ENCODE measurements around the gene DPF3.

DPF3 gene

GRCh38 chr14:72839753-72840607 lies 53.9 kb downstream of the DPF3 start:
- no peak for DNase-seq

- DNase-seq = no peak
Observed at GRCh38 chr14:72839351-72839750, 54.5 kb downstream of the DPF3 start.

- no peak for DNase-seq
Observed at GRCh38 chr14:72836085-72836484, 57.8 kb downstream of the DPF3 start.

GRCh38 chr14:72833174-72833573 lies 60.7 kb downstream of the DPF3 start:
- DNase-seq = no peak

- DNase-seq = peak in 1 of 56 donors; percentile 17
Observed at GRCh38 chr14:72830786-72831594, 62.9 kb downstream of the DPF3 start.

DNA sequence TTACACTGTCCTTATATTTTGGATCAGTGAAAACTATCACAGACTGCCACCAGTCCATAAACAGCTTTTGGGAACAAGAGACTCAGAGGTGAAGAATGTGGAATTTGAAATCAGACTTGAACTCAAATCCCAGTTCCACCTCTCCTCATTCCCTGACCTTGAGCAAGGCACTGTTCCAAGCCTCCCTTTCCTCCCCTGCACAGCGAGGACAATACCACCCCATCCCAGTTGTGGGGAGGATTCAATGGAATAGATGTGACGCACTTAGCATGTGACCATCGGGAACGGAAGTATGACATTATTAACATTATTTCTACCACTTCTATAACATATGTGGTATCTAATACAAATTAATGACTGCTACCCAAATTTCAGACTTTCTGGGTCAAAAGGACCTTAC lies 63.5 kb downstream of the DPF3 start:
- no peak for DNase-seq

- DNase-seq = no peak
Observed at GRCh38 chr14:72828604-72829003, 65.3 kb downstream of the DPF3 start.

DNA sequence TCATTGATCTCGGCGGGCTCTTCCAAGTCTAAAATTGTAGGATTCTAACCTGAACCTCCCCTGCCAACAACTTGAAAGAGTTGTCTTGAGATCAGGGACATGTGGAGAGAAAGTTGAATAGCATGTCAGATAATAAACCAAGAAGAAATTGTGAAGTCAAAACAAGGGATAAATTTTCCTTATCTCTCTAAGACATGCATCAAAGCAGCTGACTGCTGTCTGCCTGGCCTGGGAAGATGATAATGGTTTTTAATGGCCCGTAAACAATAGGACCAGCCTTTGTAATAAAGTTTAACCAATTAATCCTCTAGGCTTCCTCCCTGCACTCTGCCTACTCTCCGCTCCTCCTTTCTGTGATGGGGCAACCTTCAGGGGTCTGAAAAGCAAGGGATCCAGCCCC lies 67.9 kb downstream of the DPF3 start:
- no peak for DNase-seq

DNA sequence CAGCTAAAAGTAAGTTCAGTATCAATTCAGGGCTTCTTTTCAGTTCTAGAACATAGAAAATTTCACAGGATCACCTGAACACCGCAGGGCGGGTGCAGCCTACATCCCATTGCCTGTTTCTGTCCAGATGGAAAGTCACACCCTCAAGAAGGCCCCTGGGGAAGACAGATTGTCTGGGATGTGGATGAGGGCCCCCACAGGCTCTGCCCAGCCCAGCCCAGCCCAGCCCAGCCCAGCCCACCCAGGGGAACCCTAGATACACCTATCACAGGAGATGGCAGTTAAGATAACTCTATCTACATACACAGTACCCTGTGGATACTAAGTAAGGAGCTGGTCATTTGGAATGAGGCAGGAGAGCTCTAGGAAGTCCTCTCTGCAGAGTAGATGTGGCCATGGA lies 68.4 kb downstream of the DPF3 start:
- no peak for DNase-seq

DNA sequence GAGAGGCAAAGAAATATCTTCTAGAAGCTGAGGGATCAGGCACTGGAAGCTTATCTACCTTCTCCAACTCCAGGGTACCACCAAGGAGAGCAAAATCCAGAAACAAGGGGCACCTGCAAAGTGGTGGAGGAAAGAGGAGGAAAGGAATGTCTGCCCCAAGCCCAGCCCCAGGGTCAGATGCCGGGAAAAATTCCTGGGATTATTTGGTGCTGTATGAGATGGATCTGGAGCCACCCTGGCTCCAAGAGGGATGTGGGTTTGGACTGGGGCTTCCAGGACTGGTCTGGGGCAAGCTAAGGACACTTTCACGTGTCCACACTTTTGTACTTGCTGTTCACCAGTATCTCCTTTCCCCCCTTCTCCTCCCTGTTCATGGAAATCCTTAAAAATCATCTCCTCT lies 69.8 kb downstream of the DPF3 start:
- DNase-seq = no peak

DNA sequence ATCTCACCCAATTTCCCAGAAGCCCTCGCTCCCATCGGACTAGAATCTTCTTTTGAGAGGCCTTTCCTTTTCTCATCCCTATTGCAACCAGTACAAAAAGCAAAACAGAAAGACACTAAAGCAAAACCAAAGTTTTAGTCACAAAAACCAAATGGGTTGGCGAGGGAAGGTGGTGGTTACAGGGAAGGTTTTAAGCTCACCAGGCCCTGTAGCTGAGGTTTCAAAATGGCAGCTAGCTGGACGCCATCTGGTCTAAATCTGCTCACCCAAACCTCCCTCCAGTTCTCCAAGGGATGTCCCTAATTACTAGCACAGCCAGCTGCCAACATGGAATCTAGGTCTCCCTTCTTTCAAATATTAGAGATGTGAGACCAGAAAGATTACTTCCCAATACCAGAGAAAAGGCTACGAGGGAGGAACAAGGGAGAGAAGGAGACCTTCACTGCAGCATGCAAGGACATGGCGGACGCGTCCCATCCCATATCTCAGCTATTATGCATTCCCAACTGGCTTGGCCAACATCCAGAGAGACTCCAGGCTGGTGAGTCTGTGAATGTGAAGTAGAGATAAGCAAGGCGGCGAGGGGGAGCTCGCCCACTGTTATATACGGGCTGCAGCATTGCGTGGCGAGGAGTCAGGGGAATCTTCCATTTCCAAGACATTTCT lies 70.8 kb downstream of the DPF3 start:
- no peak for DNase-seq

- DNase-seq = no peak
Observed at GRCh38 chr14:72818998-72819397, 74.9 kb downstream of the DPF3 start.

- no peak for DNase-seq
Observed at GRCh38 chr14:72816287-72816686, 77.6 kb downstream of the DPF3 start.

- DNase-seq = no peak
Observed at GRCh38 chr14:72815430-72815829, 78.5 kb downstream of the DPF3 start.

- DNase-seq = peak in 43 of 56 donors; percentile 16 to 80 (median 50)
Observed at GRCh38 chr14:72812292-72812851, 81.5 kb downstream of the DPF3 start.

DNA sequence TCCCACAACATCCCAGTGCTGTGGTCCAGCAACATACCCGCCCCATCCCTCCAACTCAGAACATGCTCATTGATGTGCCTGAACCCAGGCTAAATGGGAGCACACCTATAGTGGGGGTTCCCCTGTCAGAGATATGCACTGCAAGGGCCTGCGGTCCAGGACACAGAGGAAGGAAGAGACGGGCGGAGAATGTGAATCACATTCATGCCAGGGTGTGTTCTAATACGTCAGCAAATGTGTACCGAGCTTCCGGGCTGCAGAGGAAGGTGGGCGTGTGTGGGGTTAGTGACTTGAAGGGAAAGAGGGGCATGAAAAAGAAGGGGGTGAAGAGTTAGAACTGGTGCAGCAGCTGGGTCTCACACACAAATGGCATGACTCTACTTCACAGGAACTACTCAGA lies 83.7 kb downstream of the DPF3 start:
- no peak for DNase-seq

DNA sequence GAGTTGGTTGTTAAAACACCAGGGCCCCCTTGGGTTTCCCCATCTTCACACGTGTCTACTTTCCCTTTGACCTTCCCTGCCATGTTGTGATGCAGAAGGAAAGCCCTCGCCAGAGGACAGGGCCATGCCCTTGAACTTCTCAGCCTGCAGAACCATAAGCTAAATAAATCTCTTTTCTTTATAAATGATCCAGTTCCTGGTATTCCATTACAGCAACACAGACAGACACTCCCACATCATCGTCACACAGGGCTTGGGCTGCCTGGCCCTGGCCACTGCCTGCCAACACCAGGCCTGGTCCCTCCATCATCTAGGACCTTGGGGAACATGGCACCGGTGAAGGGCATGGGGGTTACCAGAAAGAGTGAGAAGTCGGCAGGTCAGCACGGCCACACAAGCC lies 84.8 kb downstream of the DPF3 start:
- no peak for DNase-seq

DNA sequence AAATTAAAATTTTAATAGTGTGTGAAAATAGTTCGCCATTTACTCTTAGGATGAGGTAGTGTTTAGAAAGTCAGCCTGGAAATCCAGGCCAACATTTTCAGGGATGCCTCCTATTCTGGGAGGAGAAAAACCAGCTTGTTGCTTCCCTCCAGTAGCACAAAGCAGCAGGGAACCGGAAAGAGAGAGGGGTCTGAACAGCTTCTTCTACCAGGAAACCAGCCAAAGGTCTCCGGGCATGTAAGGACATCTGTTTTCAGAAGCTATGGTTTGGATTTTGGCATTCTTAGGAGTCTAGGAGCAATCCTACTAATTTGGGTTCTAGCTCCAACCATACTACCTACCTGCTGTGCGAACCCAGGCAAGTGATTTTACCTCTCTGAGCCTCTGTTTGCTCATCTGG lies 85.3 kb downstream of the DPF3 start:
- no peak for DNase-seq

DNA sequence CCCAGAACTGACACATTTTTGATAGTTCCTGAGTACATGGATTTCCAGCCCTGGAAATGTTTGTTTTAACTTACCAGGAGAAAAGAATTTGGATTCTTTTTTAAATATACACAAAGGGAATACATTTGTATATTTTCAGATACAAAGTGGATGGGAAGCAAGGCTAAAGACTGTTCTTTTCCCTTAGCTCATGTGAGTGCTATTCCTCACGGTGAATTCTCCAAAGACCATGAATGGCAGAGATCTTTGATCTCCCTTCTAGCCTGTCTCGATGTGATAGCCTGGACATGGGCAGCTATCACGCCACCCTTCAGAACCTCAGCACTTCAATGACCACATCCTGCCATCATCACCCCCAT lies 91.3 kb downstream of the DPF3 start:
- no peak for DNase-seq

DNA sequence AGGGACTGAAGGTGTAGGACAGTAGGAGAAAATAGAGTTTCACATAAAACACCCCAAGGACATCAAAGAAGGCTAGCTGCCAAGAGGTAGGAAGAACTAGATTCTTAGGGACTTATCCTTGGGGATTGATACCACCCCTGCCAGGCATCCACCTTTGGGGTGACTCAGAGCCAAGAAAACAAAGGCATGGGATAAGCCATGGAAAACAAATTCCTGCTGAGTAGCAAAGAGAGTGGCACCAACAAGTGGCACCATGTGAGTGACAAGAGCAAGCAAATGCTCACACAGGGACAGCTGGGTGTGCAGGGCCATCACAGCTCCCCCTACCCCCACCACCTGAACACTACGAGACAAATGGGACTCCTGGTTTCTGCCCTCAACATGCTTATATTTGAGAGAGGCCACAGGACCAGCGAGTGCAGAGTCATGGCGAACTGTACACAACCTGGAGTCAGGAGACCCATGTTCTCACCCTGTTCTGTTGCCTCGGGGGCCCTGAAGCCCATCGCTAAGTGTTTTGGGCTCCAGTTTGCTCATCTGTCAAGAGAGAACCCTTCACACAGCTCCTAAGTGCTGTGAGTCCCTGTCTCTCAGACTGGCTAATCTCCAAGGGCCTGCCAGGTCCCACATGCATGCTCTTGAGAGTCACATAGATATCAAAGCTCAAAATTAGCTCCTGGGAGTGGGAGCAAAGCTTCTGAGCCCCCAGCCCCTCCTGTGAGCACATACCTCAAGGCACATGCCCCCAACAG lies 91.9 kb downstream of the DPF3 start:
- DNase-seq = no peak

GRCh38 chr14:72801381-72801812 lies 92.5 kb downstream of the DPF3 start:
- no peak for DNase-seq
